NCI-H1048 (cell line): ENCODE results near the gene DPYSL4.
"Not testable (repeated sequence)": the region's sequence is repeated elsewhere in the genome, so short reads cannot be mapped to it uniquely, and the experiment has no call there.

Experiments
- DNase-seq: peaks from one replicate; lab custom pipeline; 2025; lab: John Stamatoyannopoulos, UW

The DPYSL4 gene

DNA sequence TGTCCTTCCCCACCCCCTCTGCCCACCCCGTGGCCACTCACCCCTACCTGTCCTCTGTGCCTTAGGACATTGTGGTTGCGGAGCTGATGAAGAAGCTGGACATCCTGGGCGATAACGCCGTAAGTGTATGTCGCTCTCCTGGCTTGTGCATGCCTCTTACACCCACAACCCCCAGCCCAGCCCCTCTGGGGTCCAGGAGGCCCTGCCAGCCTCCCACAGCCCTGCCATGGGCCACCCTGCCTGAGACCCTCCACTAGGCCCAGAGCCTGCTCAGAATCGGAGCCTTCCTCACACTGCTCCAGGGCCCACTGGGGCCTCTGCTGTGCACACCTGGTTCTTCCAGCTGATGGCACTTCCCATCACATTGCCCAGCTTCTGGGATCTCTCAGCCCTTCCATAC is 36.8 kb upstream of the DPYSL4 start:
- no peak for DNase-seq

- DNase-seq: no peak
These were observed 36.0 kb upstream of the DPYSL4 start for GRCh38 chr10:132150777-132151176.

GRCh38 chr10:132151286-132151950 is 35.3 kb upstream of the DPYSL4 start:
- DNase-seq: no peak

DNA sequence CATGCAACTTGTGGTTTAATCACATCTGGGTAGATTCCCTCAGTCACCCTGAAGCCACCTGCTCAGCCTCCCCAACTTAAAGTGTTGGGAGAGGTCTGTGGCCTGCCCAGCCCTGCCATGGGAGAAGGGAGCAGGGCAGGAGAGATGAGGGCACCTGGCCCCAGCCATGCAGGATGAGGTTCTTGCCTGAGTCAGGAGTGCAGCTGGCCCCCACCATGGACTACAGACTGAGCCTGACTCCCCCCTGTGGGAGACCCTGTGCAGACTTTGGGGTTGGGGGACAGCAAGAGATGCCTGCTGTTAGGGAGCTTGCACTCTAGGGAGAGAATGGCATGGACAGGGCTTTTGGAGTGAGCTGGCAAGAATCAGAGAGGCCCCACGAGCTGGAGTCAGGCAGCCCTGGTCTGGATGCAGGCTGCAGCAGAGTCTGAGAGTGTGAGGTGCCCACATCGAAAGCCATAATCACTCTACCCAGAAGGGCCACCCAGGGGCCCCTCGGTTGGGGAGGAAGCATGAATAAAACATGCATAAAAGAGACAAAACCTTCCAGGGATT is 34.7 kb upstream of the DPYSL4 start:
- DNase-seq: no peak

- no peak for DNase-seq
These were observed 33.7 kb upstream of the DPYSL4 start for GRCh38 chr10:132152896-132153580.

GRCh38 chr10:132153616-132154217 is 33.0 kb upstream of the DPYSL4 start:
- DNase-seq: no peak

- no peak for DNase-seq
These were observed 32.3 kb upstream of the DPYSL4 start for GRCh38 chr10:132154440-132154839.

- no peak for DNase-seq
These were observed 31.8 kb upstream of the DPYSL4 start for GRCh38 chr10:132154931-132155330.

DNA sequence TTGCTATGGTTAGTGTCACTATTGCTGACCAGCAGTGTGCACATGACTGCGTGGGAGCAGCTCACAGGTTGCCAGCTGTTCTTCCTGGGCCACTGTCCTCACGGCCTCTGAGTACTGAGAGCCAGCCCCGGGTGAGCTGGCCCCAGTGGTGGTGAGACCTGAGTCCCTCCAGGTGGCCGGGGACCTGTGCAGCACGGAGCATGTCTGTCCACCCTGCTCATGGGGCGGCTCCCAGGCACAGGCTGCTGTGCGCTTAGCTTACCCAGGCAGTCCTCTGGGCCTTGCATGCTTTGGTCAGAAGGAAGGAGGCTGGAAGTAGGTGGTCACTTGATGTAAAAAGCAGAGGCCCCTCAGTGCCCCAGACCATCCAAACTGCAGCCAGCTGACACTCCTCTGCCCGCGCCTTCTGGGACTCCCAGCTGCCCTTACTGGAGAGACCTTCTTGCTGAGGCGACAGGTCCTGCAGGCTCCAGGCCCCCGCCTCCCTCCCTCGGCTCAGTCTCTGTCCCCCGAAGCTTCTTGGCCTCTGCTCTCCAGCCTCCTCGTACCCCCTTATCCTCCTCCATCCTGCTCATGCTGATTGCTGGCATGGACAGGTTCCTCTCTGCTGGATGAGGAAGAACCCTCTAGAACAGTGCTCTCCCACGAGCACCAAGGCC is 30.9 kb upstream of the DPYSL4 start:
- no peak for DNase-seq

DNA sequence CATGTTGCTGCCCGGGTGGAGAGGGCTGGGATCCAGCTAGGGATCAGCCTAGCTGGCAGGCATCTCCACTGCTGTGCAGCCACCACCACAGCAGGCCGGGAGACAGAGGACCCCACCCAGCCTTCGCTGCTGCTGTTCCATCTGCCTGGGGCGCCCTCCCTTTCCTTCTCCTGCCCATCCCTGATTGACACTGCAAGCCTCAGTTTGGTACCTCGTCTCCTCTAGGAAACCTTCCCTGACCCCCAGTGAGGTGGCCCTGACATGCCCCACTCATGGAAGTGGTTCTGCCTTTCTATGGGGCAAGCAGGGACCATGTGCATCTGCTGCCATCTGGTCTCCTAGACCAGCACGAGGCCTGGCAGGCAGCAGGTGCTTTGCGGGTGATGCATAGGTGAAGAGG is 30.4 kb upstream of the DPYSL4 start:
- DNase-seq: no peak

DNA sequence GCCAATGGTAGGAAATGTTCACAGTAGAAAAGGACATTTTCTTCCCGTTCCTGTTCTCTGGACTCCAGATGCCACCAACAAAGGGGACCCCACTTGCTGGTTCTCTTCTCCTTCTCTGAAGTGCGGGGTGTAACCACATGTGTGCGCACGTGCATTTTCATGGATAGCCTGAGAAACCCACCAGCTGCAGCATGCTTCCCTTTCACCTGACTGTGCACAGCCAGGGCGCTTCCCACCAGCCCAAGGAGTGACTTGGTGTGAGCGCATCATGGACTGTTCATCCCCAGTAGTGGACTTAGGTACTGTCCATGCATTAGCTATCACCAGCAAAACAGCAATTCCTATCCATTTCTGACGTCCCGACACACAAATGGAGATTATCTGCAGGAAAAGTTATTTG is 29.6 kb upstream of the DPYSL4 start:
- DNase-seq: no peak

DNA sequence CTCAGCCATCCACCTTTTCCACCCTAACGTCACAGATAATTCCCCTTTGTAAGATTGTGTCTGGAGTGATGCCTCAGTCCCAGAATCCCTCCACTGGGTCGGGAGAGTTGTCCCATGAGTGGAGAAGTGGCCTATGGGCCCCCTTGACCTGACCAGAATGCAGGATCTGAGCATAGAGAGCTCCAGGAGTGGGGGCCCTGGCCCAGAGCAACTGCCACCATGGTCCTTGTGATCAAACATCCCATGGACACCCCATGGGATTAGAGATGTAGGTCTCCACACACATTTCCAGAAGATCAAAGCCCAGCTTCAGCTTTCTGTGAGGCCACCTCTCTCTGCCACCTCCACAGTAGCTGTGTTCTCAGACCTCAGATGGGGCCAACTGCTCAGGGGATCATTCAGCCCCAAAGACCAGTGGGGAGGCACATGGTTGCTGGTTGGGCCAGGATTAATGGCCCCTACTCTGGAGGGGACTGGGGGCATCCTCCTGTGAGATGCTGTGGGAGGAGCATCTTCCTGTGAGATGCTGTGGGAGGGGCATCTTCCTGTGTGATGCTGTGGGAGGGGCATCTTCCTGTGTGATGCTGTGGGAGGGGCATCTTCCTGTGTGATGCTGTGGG is 28.5 kb upstream of the DPYSL4 start:
- no peak for DNase-seq

DNA sequence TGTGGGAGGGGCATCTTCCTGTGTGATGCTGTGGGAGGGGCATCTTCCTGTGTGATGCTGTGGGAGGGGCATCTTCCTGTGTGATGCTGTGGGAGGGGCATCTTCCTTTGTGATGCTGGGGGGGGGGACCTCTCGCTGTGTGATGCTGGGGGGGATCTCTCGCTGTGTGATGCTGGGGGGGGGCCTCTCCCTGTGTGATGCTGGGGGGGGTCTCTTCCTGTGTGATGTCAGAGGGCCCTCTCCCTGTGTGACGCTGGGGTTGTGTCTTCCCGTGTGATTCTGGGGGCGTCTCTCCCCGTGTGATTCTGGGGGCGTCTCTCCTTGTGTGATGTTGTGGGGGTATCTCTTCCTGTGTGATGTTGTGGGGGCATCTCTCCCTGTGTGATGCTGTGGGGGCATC is 27.9 kb upstream of the DPYSL4 start:
- DNase-seq: no peak

GRCh38 chr10:132159302-132160230 is 27.2 kb upstream of the DPYSL4 start:
- not testable (repeated sequence) for DNase-seq

GRCh38 chr10:132160231-132160630 is 26.5 kb upstream of the DPYSL4 start:
- not testable (repeated sequence) for DNase-seq

DNA sequence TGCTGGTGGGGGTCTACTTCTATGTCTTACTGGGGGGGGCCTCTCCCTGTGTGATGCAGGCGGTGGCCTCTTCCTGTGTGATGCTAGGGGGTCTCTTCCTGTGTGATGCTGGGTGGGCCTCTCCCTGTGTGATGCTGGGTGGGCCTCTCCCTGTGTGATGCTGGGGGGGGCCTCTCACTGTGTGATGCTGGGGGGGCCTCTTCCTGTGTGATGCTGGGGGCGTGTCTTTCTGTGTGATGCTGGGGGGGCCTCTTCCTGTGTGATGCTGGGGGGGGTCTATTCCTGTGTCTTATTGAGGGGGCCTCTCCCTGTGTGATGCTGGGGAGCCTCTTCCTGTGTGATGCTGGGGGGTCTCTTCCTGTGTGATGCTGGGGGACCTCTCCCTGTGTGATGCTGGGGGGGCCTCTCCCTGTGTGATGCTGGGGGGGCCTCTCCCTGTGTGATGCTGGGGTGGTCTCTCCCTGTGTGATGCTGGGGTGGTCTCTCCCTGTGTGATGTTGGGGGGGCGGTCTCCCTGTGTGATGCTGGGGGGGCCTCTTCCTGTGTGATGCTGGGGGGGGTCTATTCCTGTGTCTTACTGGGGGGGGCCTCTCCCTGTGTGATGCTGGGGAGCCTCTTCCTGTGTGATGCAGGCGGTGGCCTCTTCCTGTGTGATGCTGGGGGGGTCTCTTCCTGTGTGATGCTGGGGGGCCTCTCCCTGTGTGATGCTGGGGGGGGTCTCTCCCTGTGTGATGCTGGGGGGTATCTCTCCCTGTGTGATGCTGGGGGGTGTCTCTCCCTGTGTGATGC is 25.7 kb upstream of the DPYSL4 start:
- not testable (repeated sequence) for DNase-seq

DNA sequence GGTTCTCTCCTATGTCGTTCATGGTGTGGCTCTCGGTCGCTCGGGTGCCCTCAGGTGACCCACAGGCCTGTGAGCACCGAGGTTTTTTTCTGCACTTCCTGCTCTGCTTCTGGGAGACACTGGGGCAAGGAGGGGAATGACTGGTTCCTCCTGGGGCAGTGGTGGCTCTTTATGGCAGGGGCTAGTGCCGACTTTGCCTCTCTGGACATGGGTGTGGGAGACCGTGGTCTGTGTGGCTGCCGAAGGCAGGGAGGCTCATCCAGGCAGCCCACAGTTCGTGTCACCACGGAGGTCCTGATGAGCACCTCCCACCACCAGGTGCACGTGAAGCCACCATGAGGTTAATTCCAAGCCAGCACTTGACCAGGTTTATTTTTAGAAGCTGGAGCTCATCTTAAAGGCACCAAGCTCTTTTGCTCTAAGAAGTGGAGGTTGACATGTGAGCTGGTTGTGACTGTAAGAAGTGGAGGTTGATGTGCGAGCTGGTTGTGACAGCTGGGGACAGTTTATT is 24.7 kb upstream of the DPYSL4 start:
- DNase-seq: no peak

- no peak for DNase-seq
These were observed 24.0 kb upstream of the DPYSL4 start for GRCh38 chr10:132162590-132163277.

- DNase-seq: peak; percentile 51
These were observed 23.4 kb upstream of the DPYSL4 start for GRCh38 chr10:132163278-132163765.
